ENCODE results near the gene SEC24B.
A peak's percentile ranks its signal among the peaks of the same experiment; 100 is the strongest.
"Not testable (repeated sequence)": the region's sequence is repeated elsewhere in the genome, so short reads cannot be mapped to it uniquely, and the experiment has no call there.

The SEC24B gene

GRCh38 chr4:109432696-109433095, 919 bp upstream of the SEC24B start:
- peak; percentile 44 for DNase-seq (ENCODE audit: low spot score)

DNA sequence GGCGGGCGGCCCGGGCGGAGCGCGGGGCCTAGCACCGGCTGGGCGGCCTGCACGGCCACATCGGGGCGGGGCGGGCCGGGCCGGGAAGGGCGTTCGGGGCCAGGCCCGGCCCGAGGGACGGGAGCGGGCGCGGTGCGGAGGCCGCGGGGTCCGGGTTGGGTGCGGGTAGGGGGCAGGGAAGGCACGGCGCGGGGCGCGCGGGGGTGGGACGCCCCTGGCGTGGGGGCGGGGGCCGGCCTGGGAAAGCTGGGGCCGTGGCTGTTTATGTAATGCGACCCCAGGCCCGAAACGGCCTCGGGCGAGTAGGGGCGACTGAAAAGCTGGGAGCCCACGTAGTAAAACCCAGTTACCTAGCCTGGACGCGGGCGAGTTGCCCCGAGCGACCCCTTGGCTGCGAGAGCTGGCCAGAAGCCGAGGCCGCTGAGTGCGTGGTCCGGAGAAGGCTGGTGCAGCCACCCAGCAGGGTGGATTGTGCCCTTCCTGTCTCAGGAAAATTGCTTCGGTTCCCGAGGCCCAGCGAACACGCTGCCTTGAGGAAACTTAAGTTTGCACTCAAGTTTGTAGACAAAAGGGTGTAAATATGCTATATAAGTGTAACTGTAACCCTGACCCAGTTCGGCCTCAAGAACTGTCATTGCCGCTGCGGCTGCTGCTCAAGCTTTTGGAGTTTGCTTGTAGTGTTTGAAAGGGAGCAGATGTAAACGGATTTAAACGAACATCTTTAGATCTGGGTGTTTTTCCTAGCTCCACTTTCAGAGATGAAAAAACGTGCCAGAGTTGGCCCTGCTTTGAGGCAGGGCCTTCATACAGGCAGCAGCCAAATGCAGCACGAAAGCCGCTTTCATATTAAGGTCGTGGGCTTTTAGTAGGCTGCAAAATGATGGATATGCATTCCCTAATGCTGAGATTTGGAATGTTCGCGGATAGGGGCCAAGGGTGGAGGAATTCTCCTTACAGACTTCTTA, 674 bp downstream of the SEC24B start:
- peak; percentile 39 for DNase-seq (ENCODE audit: low spot score)

- no peak for DNase-seq (ENCODE audit: low spot score)
Measured at GRCh38 chr4:109435635-109436034, 2.0 kb downstream of the SEC24B start.

GRCh38 chr4:109436504-109436903, 2.9 kb downstream of the SEC24B start:
- DNase-seq (ENCODE audit: low spot score), result no peak

DNA sequence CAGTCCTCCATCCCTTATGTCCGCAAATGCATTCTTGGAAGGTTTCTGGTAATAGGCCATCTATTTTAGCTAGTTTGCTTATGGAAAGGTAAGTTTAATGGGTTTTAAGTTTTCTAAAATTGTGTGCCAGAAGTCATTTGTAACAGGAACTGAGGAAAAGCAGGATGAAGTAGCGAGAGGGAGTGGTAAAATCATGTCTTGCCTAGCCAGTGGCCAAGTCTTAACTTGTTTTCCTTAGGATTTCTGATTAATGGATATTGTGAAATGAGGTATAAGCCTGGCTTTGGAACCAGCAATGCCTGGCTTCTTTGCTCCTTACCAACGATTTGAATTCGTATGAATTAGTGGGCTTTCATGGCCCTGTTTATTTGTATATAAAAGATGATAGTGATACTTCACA, 7.3 kb downstream of the SEC24B start:
- no peak for DNase-seq (ENCODE audit: low spot score)

GRCh38 chr4:109441862-109442458, 8.3 kb downstream of the SEC24B start:
- no peak for DNase-seq (ENCODE audit: low spot score)

GRCh38 chr4:109444182-109444844, 10.7 kb downstream of the SEC24B start:
- no peak for DNase-seq (ENCODE audit: low spot score)

- DNase-seq (ENCODE audit: low spot score), result no peak
Measured at GRCh38 chr4:109447278-109447677, 13.7 kb downstream of the SEC24B start.

DNA sequence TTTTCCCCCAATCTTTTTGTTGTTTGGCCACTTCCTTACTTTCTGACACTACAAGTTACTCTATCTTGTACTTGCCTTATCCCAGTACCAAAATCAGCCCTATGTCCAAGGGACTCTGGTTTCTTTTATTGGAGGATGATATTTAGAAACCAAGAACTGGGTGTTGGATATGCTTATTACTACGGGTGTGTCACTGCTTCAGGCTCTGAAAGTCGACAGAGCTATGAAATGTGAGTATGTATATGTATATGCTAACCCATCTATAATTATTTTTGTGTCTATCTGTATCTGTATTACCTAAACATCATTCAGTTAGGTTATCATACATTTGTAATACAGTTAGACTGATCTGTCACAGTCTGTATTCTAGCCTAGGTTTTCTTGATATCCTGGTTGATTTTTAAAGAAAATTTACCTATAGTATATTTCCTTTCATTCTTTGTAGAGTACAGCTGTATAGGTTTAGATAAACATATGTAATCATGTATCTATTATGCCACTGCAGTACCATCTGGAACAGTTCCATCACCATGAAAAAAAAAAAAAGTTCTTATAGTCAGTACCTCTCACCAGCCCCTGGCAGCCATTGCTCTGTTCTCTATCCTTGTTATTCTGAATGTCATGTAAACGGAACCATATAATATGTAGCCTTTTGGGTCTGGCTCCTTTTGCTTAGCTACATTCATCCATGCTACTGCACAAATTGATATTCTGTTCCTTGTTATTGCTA, 18.1 kb downstream of the SEC24B start:
- DNase-seq (ENCODE audit: low spot score), result no peak

DNA sequence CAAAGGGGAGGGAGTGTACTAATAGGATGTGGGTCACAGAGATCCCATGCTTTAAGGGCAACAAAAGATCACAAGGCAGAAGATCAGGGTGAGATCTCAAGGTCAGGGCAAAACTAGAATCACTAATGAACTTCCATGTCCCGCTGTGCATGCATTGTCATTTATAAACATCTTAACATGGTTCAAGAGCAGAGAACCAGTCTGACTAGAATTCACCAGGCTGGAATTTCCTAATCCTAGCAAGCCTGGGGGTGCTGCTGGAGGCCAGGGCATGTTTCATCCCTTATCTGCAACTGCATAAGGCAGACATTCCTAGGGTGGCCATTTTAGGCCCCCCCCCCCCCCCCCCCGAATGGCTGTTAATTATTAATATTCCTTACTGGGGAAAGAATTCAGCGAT, 19.5 kb downstream of the SEC24B start:
- not testable (repeated sequence) for DNase-seq (ENCODE audit: low spot score)

- no peak for DNase-seq (ENCODE audit: low spot score)
Measured at GRCh38 chr4:109462297-109462696, 28.7 kb downstream of the SEC24B start.

DNA sequence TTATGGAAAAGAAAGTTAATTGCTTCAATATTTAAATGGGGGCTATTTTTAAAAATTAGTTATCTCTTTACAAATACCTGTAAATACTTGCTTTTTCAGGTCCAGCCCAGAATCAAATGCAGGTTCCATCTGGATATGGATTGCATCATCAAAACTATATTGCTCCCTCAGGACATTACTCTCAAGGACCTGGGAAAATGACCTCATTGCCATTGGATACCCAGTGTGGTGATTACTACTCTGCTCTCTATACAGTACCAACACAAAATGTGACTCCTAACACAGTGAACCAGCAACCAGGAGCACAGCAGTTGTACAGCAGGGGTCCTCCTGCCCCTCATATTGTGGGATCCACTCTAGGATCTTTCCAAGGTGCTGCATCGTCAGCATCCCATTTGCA, 29.2 kb downstream of the SEC24B start:
- DNase-seq (ENCODE audit: low spot score), result no peak

GRCh38 chr4:109465069-109465468, 31.5 kb downstream of the SEC24B start:
- no peak for DNase-seq (ENCODE audit: low spot score)

GRCh38 chr4:109469915-109470314, 36.3 kb downstream of the SEC24B start:
- no peak for DNase-seq (ENCODE audit: low spot score)

- no peak for DNase-seq (ENCODE audit: low spot score)
Measured at GRCh38 chr4:109472343-109472761, 38.7 kb downstream of the SEC24B start.

DNA sequence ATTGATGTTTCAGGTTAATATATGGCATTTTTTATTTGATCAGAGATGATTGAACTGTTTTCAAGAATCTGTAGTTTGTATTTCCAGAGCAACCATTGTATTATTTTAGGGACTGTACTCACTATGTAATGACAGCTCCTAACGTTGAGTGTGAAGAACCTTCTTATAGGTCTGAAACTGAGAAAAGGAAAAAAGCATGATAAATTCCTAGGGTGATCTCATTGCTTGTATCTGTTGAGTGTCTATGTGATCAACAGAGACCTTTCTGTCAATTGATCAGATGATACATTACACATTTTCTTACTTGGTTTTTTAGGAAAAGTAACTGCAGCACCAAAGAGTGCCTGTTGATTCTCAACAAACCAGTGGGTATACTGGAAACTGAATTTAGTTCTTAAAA, 40.2 kb downstream of the SEC24B start:
- no peak for DNase-seq (ENCODE audit: low spot score)

DNA sequence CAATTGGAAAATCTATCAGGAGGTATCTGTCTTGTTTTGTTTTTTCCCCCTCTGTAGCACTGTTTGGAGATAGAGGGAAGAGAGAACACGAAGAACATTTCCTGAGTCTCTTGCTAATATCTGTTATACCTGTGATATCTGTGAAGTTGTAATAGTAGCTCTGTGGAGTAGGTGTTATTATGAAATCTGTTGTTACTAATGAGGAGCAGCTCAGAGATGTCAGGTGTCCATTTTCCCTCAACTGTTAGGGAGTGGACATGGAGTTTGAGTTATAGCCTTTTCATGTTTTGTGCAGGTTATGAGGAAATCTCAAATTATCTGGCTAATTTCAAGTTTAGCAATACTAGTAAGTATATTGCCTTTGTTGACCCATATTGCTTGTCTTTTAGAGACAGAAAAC, 52.4 kb downstream of the SEC24B start:
- DNase-seq (ENCODE audit: low spot score), result no peak

DNA sequence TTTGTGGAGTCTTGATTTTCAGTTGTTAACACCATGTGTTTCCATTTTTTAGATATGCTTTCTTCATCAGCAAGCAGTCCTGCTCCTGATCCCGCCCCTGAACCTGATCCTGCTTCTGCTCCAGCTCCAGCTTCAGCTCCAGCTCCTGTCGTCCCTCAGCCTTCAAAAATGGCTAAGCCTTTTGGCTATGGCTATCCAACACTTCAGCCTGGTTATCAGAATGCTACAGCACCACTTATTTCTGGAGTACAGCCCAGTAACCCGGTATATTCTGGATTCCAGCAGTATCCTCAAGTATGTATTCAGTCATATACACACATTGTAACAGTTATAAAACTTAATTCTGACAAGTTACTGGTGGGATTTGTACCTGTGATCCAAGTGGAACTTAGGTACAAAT, 60.9 kb downstream of the SEC24B start:
- DNase-seq (ENCODE audit: low spot score), result no peak

DNA sequence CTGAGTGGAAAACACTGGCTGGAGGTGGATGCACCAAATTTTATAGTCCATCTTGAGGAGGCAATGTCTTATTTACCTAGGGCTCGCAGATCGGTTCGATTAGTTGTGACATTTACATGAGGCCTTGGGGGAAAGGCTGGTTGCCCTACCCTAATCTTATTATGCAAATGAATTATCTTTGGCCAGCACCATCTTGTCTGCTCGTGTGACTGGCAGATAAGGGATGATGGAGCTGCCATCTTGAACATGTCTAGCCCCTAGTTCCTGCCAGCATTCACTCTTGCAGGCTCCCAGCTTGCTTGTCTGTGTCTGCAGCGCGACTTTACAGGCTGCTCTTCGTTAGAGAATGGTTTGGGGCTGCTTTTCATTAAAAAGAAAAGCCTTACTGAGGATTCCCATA, 61.9 kb downstream of the SEC24B start:
- no peak for DNase-seq (ENCODE audit: low spot score)

GRCh38 chr4:109496875-109497274, 63.3 kb downstream of the SEC24B start:
- no peak for DNase-seq (ENCODE audit: low spot score)

DNA sequence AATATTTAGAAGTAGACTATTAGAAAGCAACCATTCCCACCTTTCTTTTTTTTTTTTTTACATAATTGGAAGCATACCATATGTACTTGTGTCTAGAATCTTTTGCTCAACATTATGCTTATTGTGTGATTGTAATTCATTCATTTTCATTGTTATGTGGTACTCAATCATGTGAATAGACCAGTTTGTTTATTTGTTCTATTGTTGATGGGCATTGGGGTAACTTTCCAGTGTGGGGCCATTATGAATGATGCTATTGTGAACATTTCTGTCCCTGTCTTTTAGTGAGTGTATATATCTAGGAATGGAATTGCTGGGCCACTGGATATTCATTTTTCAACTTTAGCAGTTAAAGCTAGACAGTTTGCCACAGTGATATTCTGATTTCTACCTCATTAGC, 63.9 kb downstream of the SEC24B start:
- no peak for DNase-seq (ENCODE audit: low spot score)

DNA sequence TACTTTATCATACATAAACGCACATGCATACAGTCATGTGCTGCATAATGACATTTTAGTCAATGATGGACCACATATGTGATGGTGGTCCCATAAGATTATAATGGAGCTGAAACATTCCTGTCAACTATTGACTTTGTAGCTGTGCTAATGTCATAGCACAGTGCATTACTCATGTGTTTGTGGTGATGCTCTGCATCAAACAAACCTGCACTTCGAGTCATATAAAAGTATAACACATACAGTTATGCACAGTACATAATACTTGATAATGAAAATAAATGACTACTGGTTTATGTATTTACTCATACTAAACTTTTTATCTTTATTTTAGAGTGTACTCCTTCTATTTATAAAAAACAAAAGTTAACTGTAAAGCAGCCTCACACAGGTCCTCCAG, 65.9 kb downstream of the SEC24B start:
- DNase-seq (ENCODE audit: low spot score), result no peak
